HepG2 (cell line): ENCODE data around the gene SLC25A28. TPM values are rescaled to one million over a fixed set of nuclear protein-coding genes. Genes with fewer than 3 reads are reported as not detected.

Source experiments
- NR2C2 ChIP-seq: sonication (generic); formaldehyde crosslinking; IDR thresholded peaks from 2 replicates; pipeline ENCODE4 v1.4.0; 2020; ENCODE audit warnings: missing genetic modification reagents, mild to moderate bottlenecking, moderate library complexity, borderline replicate concordance
- RAD21 ChIP-seq: fragments of 450-650 bp; formaldehyde crosslinking; IDR thresholded peaks from 2 replicates; pipeline ENCODE4 v1.5.0; 2020; ENCODE audit warnings: mild to moderate bottlenecking
- SIN3A ChIP-seq: IDR thresholded peaks from 2 replicates; pipeline ENCODE4 v1.6.1; 2011; ENCODE audit warnings: low read depth, mild to moderate bottlenecking, control low read depth, low read length, borderline replicate concordance
- SMAD1 ChIP-seq: sonication (generic); formaldehyde crosslinking; IDR thresholded peaks from 2 replicates; pipeline ENCODE4 v1.4.0; 2020; ENCODE audit warnings: missing genetic modification reagents, low read depth, mild to moderate bottlenecking, borderline replicate concordance
- SP4 ChIP-seq: sonication (generic); formaldehyde crosslinking; IDR thresholded peaks from 2 replicates; pipeline ENCODE4 v1.8.1; 2023; ENCODE audit warnings: mild to moderate bottlenecking, missing genetic modification reagents
- TCF7 ChIP-seq: sonication (generic); IDR thresholded peaks from 2 replicates; pipeline ENCODE4 v1.6.1; 2016; ENCODE audit warnings: antibody characterized with exemption, low read depth
- TCF7L2 ChIP-seq: IDR thresholded peaks from 2 replicates; pipeline ENCODE4 v1.6.1; 2011; ENCODE audit warnings: mild to moderate bottlenecking, low read depth, low read length, moderate library complexity
- polyA plus RNA-seq, 8 experiments: library from polyadenylated mRNA; depleted of rRNA in 3 of 8; stranded (reverse) in 7 of 8; unstranded in 1 of 8; fragments of >200 nt; fragmentation: Illumina TruSeq in 4 of 8; extraction: Trizol in 4 of 8; gene quantifications; 2 replicates each; pipeline versions ENCODE4 v1.2.1 to v1.2.3, GENCODE V29; 2011 to 2016; ENCODE audit warnings: low read depth in 4 of 8, missing spikeins in 1 of 8, mixed read lengths in 1 of 8; ENCODE audit not compliant: insufficient read depth in 1 of 8
- total RNA-seq, 5 experiments: library from RNA; depleted of rRNA; stranded (reverse); fragments of >200 nt; fragmentation: Illumina TruSeq; extraction: Trizol; gene quantifications; 2 replicates each; pipeline ENCODE4 v1.2.3, GENCODE V29; 2016; ENCODE audit warnings: low read depth in 1 of 5
- TF ChIP-seq, protein P1 (sequence below): sonication (generic); formaldehyde crosslinking; IDR thresholded peaks from 2 replicates; pipeline ENCODE4 v1.8.0; 2022; ENCODE audit warnings: missing genetic modification reagents, mild to moderate bottlenecking, borderline replicate concordance
- TF ChIP-seq, protein P2 (sequence below): sonication (generic); formaldehyde crosslinking; IDR thresholded peaks from 2 replicates; pipeline ENCODE4 v1.5.0; 2020; ENCODE audit warnings: missing genetic modification reagents
- TF ChIP-seq, protein P3 (sequence below): sonication (generic); formaldehyde crosslinking; IDR thresholded peaks from 2 replicates; pipeline ENCODE4 v1.4.0; 2020; ENCODE audit warnings: mild to moderate bottlenecking, missing genetic modification reagents
- TF ChIP-seq, protein P4 (sequence below): fragments of 450-650 bp; IDR thresholded peaks from 2 replicates; pipeline ENCODE4 v1.6.1; 2017; ENCODE audit warnings: mild to moderate bottlenecking
- TF ChIP-seq, protein P5 (sequence below): IDR thresholded peaks from 2 replicates; pipeline ENCODE4 v1.6.1; 2012; ENCODE audit warnings: inconsistent platforms
- TF ChIP-seq, protein P6 (sequence below), 2 experiments: fragments of 450-650 bp in 1 of 2; sonication (generic) in 1 of 2; formaldehyde crosslinking; IDR thresholded peaks; 2 replicates each; pipeline versions ENCODE4 v1.5.0 to v1.8.0; 2020 to 2022; ENCODE audit warnings: mild to moderate bottlenecking in 1 of 2, missing genetic modification reagents in 1 of 2

The SLC25A28 gene
- total and polyA plus RNA-seq, 2 of the 13 experiments (the other 11 are each of a cell fraction or from before 2014, with no cell fraction given), result 15.2 to 41.0 TPM

DNA sequence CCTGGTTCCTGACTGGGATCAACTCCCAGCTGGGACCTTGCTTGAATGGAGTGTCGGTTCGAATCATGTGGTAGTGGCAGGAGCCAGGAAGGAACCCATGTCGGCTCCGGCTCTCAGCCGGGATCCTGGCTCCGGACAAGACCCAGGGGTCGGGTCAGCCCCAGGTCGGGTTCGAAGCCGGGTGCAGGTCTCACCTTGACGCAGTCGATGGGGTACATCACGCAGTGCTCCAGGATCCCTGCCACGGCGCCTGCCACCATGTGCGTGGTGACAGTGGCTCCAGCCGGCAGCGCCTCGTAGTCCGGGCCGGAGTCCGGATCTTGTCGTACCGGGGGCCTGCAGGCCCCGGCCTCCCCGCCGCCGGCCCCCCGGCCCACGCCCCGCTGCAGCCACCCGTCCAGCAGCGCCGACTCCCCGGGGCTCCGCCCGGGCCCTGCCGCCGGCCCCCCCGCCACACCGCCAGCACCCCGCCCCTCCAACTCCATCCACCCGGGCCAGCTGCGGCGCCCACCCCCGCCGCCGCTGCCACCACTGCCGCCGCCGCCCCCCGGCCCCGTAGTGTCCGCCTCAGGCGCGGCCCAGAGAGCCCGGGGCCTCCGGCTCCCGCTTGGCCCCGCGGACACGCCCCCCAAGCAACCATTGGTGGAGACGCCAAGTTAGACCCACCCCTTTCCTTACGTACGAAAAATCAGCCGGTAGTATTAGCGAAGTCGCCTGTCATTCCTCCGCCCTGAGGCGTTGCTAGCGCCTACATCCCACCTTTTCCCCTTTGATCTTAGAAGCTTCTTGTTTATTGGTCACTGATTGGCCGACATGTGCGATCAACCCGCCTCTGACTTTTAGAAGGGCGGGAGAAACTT is at the start of gene SLC25A28 (continued):
- TF ChIP-seq SIN3A (peak; percentile 25; the same call in 1 of the 2 replicates), NR2C2 (0 out of 2 replicates have a peak, but pooled peaks have one; percentile 78), TCF7L2 (peak; percentile 82), RAD21 (CRISPR knock-in tag) (0 out of 2 replicates have a peak, but pooled peaks have one; percentile 10), SMAD1 (no peak), TCF7 (peak; percentile 93), SP4 (CRISPR knock-in tag) (peak; percentile 88)
- TF ChIP-seq, protein P1, sequence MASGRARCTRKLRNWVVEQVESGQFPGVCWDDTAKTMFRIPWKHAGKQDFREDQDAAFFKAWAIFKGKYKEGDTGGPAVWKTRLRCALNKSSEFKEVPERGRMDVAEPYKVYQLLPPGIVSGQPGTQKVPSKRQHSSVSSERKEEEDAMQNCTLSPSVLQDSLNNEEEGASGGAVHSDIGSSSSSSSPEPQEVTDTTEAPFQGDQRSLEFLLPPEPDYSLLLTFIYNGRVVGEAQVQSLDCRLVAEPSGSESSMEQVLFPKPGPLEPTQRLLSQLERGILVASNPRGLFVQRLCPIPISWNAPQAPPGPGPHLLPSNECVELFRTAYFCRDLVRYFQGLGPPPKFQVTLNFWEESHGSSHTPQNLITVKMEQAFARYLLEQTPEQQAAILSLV, result no peak
- TF ChIP-seq, protein P2, sequence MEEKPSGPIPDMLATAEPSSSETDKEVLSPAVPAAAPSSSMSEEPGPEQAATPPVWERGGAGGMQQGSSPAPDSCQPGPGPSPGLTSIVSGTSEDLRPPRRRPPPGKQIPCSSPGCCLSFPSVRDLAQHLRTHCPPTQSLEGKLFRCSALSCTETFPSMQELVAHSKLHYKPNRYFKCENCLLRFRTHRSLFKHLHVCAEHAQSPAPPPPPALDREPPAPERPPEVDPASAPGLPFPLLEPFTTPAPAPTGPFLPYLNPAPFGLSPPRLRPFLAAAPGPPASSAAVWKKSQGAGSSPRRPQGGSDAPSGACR, result 0 out of 2 replicates have a peak, but pooled peaks have one; percentile 1
- TF ChIP-seq, protein P3, sequence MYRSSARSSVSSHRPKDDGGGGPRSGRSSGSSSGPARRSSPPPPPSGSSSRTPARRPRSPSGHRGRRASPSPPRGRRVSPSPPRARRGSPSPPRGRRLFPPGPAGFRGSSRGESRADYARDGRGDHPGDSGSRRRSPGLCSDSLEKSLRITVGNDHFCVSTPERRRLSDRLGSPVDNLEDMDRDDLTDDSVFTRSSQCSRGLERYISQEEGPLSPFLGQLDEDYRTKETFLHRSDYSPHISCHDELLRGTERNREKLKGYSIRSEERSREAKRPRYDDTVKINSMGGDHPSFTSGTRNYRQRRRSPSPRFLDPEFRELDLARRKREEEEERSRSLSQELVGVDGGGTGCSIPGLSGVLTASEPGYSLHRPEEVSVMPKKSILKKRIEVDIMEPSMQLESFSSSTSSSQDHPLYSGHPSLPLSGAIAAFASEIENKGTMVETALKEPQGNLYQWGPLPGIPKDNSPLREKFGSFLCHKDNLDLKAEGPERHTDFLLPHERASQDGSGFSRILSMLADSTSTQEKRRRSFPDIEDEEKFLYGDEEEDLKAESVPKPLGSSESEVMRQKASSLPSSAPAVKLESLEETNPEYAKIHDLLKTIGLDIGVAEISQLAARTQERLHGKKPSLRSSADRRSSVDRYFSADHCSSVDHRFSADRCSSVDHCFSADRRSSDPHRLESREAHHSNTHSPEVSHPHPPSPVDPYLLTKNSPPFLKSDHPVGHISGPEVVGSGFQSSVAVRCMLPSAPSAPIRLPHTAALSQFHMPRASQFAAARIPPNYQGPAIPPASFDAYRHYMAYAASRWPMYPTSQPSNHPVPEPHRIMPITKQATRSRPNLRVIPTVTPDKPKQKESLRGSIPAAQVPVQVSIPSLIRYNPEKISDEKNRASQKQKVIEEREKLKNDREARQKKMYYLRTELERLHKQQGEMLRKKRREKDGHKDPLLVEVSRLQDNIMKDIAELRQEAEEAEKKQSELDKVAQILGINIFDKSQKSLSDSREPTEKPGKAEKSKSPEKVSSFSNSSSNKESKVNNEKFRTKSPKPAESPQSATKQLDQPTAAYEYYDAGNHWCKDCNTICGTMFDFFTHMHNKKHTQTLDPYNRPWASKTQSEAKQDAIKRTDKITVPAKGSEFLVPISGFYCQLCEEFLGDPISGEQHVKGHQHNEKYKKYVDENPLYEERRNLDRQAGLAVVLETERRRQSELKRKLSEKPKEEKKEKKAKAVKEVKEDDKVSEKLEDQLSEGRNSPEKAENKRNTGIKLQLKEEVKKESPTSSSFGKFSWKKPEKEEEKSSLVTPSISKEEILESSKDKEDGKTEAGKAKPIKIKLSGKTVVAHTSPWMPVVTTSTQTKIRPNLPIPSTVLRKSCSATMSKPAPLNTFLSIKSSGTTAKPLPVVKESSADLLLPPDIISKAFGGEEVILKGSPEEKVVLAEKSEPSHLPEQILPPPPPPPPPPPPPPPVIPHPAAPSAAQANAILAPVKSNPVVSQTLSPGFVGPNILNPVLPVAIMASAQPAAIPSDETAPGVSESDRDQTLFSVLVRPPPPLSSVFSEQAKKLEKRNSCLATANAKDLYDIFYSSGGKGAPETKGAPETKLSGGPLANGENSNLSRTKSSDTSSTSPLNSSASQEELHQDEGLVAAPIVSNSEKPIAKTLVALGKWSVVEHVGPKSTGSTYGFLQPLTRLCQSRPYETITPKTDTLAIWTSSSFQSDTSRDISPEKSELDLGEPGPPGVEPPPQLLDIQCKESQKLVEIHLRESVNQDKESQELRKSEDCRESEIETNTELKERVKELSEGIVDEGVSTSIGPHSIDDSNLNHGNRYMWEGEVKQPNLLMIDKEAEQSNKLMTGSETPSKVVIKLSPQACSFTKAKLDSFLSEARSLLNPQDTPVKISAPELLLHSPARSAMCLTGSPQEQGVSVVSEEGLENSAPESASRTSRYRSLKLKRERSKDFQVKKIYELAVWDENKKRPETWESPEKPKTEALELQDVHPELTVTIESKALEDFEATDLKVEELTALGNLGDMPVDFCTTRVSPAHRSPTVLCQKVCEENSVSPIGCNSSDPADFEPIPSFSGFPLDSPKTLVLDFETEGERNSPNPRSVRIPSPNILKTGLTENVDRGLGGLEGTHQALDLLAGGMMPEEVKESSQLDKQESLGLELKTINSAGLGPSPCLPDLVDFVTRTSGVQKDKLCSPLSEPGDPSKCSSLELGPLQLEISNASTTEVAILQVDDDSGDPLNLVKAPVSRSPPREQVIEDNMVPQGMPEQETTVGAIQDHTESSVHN, result no peak
- TF ChIP-seq, protein P4, sequence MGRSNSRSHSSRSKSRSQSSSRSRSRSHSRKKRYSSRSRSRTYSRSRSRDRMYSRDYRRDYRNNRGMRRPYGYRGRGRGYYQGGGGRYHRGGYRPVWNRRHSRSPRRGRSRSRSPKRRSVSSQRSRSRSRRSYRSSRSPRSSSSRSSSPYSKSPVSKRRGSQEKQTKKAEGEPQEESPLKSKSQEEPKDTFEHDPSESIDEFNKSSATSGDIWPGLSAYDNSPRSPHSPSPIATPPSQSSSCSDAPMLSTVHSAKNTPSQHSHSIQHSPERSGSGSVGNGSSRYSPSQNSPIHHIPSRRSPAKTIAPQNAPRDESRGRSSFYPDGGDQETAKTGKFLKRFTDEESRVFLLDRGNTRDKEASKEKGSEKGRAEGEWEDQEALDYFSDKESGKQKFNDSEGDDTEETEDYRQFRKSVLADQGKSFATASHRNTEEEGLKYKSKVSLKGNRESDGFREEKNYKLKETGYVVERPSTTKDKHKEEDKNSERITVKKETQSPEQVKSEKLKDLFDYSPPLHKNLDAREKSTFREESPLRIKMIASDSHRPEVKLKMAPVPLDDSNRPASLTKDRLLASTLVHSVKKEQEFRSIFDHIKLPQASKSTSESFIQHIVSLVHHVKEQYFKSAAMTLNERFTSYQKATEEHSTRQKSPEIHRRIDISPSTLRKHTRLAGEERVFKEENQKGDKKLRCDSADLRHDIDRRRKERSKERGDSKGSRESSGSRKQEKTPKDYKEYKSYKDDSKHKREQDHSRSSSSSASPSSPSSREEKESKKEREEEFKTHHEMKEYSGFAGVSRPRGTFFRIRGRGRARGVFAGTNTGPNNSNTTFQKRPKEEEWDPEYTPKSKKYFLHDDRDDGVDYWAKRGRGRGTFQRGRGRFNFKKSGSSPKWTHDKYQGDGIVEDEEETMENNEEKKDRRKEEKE, result no peak
- TF ChIP-seq, protein P5, sequence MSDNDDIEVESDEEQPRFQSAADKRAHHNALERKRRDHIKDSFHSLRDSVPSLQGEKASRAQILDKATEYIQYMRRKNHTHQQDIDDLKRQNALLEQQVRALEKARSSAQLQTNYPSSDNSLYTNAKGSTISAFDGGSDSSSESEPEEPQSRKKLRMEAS, result 0 out of 2 replicates have a peak, but pooled peaks have one; percentile 18
- TF ChIP-seq, protein P6, sequence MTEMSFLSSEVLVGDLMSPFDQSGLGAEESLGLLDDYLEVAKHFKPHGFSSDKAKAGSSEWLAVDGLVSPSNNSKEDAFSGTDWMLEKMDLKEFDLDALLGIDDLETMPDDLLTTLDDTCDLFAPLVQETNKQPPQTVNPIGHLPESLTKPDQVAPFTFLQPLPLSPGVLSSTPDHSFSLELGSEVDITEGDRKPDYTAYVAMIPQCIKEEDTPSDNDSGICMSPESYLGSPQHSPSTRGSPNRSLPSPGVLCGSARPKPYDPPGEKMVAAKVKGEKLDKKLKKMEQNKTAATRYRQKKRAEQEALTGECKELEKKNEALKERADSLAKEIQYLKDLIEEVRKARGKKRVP (CRISPR knock-in tag; IDR thresholded peaks at IDR 0.05), result no peak
